HG03354 (cell line): ENCODE measurements around the gene CADPS2.

ENCODE experiments used
- ATAC-seq: cut with Tn5 transposase; IDR thresholded peaks from one replicate; pipeline ENCODE4 v1.9.1; 2021; ENCODE audit warnings: mild to moderate bottlenecking; ENCODE audit not compliant: unreplicated experiment, poor library complexity, severe bottlenecking

The CADPS2 gene

DNA sequence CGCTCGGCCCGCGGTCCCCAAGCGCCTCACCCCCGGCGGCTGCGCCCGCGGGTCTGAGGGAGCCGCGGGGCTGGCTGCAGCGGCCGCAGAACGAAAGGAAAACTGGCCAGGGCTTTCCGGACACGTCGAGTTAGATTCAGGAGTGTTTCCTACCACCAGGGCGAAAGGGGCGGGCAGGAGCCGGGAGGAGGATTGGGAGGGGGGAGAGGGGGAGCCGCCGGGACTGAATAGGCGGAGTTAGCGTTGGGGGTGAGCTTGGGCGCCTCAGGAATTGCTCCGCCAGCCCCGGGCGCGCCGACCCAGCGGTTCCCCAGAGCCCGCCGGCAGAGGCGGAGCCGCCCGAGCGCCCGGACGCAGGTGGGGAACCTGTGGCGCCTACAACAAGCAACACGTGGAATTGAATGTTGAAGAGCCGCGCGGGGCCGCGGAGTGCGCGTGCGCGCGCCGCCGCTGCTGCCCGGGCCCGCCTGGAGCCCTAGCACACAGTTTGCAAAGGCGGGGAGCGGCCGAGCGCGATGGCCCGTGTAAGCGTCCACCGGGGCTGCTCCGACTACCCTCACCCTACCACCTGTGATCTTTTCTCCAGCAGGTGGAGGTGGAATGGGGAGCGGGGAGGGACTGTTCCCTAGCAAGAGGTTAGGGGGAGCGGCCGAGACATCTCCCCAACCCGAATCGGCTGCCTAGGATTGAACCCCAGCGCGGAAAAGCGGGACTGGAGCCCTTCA is at the start of gene CADPS2:
Gene CADPS2, minus strand, starts transcription at position 104 of the 725 bp plus-strand sequence. CDS start 123 bp downstream, outside the sequence.
- peak; percentile 77 for ATAC-seq

DNA sequence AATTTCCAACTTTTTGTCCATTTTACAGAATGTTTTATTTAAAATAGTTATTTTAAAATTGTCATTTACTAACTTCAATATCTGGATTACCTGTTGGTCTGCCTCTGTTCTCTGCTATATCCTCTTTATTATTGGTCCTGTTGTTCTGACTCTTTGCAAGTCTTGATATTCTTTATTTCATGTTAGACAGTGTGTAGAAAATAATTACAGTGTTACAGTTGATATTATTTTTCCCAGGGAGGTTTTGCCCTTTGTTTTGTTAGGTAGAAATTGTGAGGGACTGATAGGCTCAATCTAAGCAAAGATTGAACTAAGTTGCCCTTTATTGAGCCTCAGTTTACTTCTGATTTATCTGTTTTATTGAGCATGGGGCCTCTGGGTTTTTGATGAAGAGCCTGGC is 49.4 kb upstream of the CADPS2 start:
- no peak for ATAC-seq

DNA sequence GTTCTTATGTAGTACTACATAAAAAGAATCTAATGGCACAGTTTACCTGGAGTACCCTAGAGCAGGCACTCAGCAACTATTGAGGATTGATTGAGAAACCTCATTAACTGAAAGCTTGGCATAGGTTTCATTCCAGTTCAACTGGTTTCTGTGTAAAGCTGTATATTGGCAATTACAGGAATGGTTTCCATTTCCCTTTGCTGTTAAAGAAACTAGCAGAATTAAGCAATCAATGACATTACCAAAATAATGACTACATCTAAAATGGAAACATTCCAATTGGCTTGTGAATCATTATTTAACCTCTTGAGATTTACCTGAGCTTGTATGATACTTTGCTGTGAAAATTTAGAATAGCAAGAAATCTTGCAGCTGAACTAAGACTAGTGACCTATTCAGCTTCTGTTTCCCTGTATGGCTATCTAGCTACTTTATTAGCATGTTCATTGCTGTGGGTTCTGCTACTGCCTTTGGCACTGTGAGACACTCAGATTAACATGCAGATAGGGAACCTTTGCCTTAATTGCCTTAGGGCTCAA is 33.5 kb upstream of the CADPS2 start:
- ATAC-seq = no peak

DNA sequence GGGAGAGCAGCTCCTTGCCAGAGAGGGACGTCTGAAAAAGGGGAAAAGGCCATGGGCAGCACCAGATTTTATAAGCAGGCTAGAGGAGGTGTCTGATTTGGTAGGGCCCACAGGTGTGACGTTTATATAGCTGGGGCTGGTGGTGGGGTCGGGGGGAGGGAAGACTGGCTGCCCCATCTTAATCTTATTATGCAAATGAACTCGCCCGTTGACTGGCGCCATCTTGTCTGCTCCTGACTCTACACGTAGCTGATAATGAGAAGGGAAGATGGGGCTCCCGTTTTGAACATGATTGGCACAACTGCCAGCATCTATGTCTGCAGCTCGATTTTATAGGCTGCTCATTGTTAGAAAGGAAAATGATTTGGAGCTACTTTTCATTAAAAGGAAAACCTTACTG is 28.6 kb upstream of the CADPS2 start:
- no peak for ATAC-seq

DNA sequence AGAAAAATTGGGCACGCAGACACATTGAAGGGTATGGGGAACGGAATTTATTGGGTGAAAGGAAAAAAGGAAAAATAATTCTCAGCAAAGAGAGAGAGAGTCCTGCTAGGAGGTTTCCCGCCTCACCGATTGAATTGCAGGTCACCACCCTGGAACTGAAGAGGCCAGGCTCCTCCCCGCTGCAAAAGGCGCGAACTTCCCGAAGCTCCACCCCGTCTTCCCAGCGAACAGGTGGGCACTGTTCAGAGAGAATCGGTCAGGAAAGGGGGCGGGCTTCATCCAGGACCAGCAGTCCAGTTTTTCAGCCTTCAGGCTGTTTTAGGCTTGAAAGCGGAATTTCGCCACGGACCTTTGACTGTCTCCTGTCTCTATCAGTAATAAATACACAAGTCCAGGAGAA is 27.3 kb upstream of the CADPS2 start:
- no peak for ATAC-seq

DNA sequence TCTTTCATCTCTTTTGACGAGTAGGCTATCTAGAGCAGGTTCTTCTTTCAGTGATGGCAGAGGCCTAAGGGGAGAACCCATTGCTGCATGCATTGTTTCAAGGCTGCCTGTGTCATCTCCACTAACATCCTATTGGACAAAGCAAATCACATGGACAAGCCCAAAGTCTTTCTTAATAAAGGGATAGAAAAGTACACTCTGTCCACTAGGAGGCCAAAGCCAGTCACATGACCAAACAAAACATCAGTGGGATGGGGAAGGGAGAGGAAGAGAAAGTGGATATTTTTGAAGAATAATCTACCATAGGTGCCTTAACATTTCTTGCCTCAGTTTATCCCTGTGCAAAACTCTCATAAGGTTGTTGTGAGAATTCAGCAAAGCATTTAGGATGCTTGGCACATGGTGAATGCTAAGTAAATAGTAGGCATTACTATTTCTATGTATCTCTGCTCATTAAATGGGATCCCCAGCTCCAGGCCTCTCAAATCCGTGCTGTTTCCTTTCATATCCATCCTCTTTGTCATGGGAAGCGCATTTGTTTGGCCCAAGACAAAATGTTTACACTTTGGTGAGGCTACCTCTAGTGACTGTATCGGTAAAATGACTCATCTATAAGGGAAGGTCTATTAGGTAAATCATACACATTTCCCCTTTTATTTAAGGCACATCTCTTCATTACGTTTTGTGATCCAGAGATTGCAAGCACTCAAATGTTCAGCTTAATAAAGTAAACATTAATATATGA is 16.7 kb upstream of the CADPS2 start:
- peak; percentile 80 for ATAC-seq

DNA sequence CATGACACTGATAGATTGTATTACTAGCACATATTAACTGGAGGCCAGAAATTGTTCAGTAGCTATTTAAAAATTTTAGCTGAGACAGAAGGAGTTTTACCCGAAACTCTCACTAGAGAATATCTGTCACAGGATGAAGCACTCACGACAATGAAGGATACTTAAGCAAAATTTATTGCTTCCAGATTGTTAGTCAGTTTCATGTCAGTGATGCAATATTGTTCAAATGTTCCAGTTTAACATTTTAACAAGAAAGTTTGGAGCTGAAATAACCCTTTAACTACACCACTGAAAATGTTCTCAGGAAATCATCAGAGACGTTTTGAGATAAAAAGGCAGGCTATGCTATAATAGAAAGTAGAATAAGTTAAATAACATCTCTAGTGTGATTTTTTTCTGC is 15.0 kb upstream of the CADPS2 start:
- ATAC-seq = no peak

DNA sequence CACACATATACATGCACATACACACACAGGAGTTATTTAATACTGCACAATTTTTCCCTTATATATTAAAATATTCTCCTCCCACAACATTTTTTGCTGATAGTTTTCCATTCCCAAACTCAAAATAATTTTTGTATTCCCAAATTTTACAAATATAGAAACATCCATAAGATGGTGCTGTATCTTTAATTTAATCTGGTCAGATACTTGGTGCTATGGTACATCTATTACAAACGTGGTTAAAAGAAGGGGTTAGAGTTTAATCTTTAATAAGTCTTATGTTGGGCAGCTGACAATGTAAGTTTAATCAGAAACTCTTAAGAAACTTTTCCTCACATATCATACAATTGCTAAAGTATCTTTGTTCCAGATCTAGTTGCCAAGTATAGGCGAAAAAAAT is 10.2 kb upstream of the CADPS2 start:
- no peak for ATAC-seq

DNA sequence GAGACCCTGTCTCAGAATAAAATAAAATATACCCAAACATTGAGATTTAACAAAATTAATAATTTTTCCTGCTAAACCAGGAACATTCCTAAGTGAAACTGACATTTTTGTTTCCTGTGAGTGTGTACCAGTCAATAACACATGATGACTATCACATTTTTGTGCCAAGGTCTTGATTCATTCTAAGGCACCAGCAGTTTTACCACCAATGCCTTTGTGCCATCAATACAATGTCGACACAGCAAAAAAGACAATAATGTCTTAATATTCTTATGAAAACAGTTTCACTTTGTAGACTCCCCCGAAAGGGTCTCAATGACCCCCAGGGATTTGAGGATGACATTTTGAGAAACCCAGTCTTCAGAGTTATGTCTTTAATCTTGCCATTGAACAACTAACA is 7.2 kb upstream of the CADPS2 start:
- ATAC-seq = no peak

DNA sequence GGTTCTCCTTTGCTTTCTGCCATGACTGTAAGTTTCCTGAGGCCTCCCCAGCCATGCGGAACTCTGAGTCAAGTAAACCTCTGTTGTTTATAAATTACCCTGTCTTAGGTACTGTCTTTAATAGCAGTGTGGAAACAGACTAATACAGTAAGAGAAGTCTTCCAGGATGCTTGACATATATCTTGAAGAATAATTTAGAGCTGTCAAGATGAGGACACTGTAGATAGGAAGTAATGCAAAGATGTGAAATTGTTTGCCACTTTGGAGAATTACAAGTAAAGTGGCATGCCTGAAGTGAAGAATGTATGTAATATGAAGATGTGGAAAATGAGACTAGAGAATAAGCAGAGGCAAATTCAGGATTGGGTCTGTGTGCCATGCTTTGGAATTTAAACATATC is 2.9 kb upstream of the CADPS2 start:
- no peak for ATAC-seq

DNA sequence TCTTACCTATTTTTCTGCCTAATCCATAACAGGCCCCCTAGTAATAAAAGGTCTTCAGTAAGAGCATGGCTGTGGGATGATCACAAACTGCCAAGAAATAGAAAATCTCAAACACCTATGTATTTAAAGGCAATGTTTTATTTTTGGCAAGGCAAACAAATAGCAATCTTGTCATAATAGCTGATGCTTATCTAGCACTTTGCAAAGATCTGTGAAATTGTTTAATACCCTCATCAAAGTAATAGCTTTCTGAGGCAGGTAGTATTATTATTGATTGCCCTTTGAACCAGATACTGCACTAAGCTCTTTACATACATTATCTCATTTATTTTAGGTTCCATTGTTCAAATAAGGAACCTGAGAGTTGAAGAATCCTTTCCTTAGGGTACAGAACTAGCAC is 1.6 kb upstream of the CADPS2 start:
- ATAC-seq = no peak

DNA sequence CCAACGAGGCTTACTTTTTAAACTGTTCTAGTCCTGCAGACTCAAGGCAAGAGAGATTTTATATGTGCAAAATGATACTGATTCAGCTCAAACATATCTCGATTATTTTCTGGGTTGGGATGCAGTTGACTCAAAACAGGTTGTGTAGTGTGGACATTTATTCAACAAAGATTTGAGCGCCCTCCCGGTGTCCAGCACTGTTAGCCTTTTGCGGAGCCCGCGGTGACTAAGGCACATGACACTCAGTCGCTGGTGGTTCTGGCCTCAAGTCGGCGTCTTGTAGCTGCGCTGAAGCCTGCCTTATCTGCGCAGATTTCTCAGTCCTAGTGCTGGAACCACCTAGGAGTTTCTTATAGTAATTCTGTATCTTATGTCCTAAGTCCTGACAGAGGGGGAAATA is 938 bp upstream of the CADPS2 start:
- ATAC-seq = no peak

DNA sequence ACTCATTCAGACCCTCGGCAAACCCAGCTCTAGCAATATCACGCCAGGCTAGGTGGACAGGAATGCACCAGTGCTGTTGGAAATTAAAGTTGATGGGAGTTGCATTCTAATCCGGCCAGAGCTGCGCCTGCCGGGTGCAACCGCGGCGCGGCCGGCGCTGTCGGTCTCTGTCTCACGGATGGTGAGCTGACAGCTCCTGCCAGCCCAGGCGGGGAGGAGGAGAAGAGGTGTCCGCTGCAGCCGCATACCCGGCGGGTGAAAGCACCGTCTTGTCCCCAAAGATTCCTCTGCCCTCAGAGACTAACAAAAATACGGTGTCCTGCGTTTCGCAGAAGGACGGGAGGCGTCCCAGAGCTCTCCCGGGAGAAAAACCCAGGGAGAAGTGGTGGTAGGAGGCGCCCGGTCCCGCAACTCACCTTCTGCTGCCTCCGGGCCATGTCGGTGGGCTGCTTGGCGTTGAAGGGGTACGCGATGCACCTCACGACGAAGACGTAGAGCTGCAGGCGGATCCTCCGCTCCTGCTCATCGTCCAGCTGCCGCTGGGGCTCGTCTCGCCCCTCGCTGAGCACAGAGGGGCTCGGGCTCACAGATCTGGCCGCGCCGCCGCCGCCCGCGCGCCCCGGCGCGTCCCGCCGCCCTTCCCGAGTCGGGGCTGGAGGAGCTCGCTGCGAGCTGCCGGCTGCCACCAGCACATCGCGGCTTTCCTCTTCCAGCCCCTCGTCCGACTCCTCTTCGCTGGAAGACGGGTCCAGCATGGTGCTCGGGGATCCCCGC is 490 bp downstream of the CADPS2 start:
- ATAC-seq = peak; percentile 43

DNA sequence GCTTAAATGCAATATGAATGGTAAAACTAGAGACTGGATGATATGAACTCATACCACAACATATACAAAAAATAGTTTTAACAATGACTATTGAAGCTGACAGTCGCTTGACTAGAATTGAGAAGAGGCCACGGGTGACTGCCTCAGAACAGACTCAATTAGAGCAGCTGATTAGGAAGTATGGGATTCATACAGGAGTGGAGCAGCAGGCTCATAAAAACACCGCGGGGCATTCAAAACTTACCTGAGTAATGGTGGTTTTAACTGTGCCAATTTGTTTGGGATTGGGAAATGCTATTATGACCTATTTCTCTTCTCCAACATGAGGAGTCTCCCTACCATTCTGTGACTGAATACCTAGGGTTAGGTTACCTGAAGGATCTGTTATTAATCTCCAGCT is 2.1 kb downstream of the CADPS2 start:
- ATAC-seq = no peak

DNA sequence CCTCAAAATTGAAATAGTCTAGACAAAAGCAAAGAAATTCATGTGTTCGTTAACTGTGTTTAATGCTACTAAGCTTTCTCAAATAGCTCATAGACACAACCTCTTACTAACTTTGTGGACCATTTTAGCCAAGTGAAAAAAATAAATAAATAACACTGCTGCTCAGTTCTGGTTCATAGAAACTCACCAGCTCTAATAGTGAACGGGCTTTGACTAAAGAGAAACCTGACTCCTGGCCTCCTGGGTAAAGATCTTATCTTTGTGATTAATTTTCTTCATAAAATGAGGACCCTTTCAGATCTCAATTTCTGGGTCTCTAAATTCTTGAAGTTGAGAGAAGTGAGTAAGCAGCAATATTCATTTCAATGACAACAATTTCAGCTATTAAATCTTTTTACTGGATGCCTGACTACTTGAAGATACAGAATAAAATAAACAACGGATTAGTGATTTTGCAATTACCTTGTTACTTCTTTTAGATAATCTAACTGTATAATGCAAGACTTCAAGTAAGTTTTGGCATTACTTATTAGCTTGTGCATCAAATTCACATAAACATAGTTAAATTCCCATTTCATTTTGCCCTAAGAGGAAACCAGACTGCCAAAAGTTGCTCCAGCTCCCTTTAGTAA is 3.1 kb downstream of the CADPS2 start:
- no peak for ATAC-seq

DNA sequence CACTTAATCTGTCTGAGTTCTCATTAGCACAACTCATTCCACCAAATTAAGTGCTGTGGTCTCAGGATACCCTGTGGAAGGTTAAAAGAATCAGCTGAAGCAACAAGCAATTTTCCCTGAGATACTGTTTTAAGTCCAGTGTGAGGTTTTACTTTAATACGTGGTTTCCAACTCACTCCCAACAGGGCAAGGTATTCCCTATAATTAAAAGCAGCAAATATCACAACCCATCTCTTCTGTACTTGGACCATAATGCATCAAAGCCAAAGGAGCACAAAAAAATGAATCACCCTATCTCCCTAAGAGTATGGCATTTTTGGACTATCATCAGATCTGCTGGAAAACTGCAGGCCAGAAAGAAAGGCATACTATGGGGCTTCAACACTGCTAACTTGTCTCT is 4.9 kb downstream of the CADPS2 start:
- no peak for ATAC-seq

DNA sequence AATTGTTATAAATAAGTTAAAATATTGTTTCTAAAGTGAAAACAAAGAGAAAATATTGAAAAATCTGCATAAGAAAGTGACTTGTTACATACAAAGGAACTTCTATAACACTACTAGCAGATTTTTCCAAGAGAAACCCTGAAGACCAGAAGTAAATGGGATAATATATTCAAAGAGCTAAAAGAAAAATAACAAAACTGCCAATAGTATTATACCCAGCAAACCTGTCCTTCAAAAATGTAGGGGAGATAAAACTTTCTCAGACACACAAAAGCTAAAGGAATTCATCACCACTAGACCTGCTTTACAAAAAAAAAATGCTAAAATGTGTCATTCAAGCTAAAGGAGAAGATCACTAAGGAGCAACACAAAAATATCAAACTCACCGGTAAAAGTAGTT is 17.0 kb downstream of the CADPS2 start:
- ATAC-seq = no peak

DNA sequence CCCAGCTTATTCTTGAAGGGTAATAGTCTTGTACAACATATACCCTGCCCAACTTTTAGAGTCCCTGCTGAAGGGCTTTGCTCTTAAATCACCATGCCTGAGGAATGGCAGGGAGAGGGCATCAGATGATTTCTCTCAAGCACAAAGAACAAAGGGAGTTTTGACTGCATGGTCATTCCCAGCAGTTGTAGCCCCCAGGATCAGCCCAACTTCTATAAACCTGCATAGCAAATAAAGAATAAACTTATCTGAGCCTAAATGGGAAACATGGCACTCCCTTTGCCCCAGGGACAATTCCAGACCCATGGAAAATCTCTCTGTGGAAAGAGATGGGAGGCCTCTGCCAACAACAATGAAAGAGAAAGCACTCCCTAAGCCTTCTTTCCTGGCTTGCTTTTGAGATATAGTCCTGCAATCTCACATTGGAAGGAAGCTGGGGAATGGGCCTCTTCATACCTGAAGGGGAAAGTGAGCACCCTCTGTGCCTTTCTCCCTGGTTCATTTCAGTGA is 18.7 kb downstream of the CADPS2 start:
- no peak for ATAC-seq

DNA sequence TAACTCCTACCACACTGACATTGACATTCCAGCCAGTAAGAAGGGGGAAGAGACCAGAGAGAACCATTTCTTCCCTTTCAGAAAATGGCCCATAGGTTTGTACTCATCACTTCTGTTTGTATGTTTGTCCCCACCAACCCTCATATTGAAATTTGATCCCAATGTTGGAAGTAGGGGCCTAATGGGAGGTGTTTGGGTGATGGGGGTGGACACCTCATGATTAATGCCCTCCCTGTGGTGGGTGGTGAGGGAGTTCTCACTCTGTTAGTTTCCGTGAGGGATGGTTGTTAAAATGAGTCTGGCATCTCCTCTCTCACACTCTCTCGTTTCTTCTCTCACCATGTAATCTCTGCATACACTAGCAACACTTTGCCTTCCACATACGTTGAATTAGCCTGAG is 21.4 kb downstream of the CADPS2 start:
- no peak for ATAC-seq

DNA sequence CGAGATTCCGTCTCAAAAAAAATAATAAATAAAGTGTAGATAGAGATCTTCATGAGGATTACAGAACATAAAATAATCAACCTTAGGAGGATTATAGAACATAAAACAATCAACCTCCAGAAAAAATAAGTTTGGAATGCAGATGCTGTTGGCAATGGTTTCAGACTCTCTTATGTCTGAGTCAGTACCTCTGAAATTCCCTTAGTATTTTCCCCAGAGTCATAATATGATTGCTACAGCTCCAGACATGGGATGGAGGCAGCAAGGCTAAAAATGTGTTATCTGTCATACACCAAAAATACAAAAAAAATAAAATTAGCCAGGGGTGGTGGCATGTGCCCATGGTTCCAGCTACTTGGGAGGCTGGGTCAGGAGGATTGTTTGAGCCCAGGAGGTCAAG is 22.2 kb downstream of the CADPS2 start:
- no peak for ATAC-seq
